Heart left ventricle (tissue), 16 donors: ENCODE results near the gene ADCY5. TPM values are rescaled to one million over a fixed set of nuclear protein-coding genes. Genes with fewer than 3 reads are reported as not detected.

Source experiments
- ATAC-seq, 4 donors: fragments of 200-7000 bp; cut with Tn5 transposase; one replicate each; pipeline ENCODE4 v1.9.1; 2020 to 2022; ENCODE audit warnings: moderate library complexity in 4 of 4, mild to moderate bottlenecking in 3 of 4, moderate number of reproducible peaks in 1 of 4
- DNase-seq, 5 donors: peaks; one replicate each; pipeline ENCODE4 v3.0.0-alpha.2; 2020
- H3K27ac ChIP-seq, 12 donors: fragments of 200-600 bp; sonication (generic) in 4 of 12; one replicate each; pipeline versions ENCODE4 v1.5.0 to v1.8.0; 2016 to 2022; ENCODE audit warnings: mild to moderate bottlenecking in 2 of 12
- H3K27me3 ChIP-seq, 9 donors: fragments of 200-600 bp; sonication (generic) in 2 of 9; one replicate each; pipeline versions ENCODE4 v1.5.1 to v1.8.0; 2016 to 2022; ENCODE audit warnings: mild to moderate bottlenecking in 3 of 9
- H3K36me3 ChIP-seq, 9 donors: fragments of 200-600 bp; sonication (generic) in 2 of 9; one replicate each; pipeline versions ENCODE4 v1.5.0 to v1.8.0; 2018 to 2022; ENCODE audit warnings: mild to moderate bottlenecking in 2 of 9
- H3K4me1 ChIP-seq, 12 donors: fragments of 200-600 bp; sonication (generic) in 4 of 12; one replicate each; pipeline versions ENCODE4 v1.5.0 to v1.8.0; 2016 to 2022; ENCODE audit warnings: mild to moderate bottlenecking in 3 of 12
- H3K4me3 ChIP-seq, 12 donors: fragments of 200-600 bp; sonication (generic) in 4 of 12; one replicate each; pipeline versions ENCODE4 v1.5.0 to v1.8.0; 2017 to 2022; ENCODE audit warnings: mild to moderate bottlenecking in 9 of 12, moderate library complexity in 4 of 12
- H3K9me3 ChIP-seq, 12 donors: fragments of 200-600 bp; sonication (generic) in 4 of 12; one replicate each; pipeline versions ENCODE4 v1.5.0 to v1.8.0; 2016 to 2022; ENCODE audit warnings: mild to moderate bottlenecking in 1 of 12
- CTCF ChIP-seq, 12 donors: fragments of 200-600 bp; sonication (generic) in 4 of 12; IDR thresholded peaks; one replicate each; pipeline versions ENCODE4 v1.5.0 to v1.8.0; 2018 to 2022; ENCODE audit warnings: antibody characterized with exemption in 12 of 12, mild to moderate bottlenecking in 5 of 12
- POLR2A ChIP-seq, 2 donors: fragments of 450-650 bp; IDR thresholded peaks; one replicate each; pipeline ENCODE4 v1.6.1; 2017; ENCODE audit warnings: antibody characterized with exemption in 2 of 2, mild to moderate bottlenecking in 2 of 2, moderate library complexity in 2 of 2
- WGBS, 4 donors: extraction: QIAGEN DNeasy Blood & Tissue Kit in 2 of 4; methylation state at CpG; one replicate each; pipeline versions ENCODE4 v1.1.5 to v1.1.7; 2013 to 2018; 5-methylcytosine and 5-hydroxymethylcytosine counted together
- intact Hi-C, 10 donors: fragments of 100-400 bp; cut with DNase I; formaldehyde crosslinking; loops; one replicate each; pipeline versions ENCODE4 v1.11.1 to v1.14.2; 2022
- polyA plus RNA-seq, 2 donors: library from polyadenylated mRNA; stranded (reverse); fragments of 200-250 nt; gene quantifications; one replicate each; pipeline ENCODE4 v1.2.3, GENCODE V29; 2013
- total RNA-seq, 9 donors: library from RNA; depleted of rRNA in 2 of 9; stranded (reverse); fragments of >200 nt in 2 of 9; fragmentation: NEBNext Ultra II Directional in 3 of 9; extraction: Animal tissue kit (Norgen Biotek cat#: 25700) in 3 of 9; gene quantifications; one replicate each; pipeline versions ENCODE4 v1.1.0 to v1.2.4, GENCODE V29; 2016 to 2023
- donor health status: ischemic (EF 13 %, LVEDD 7.1; RV severe dilation, severe dysfunction).
- donor health status: healthy with polysubstance abuse.
- donor health status: DM: no; HTN: yes; CAD: no.
- donor health status: DM: no; HTN: no; CAD: no.
- donor health status: ischemic (EF 25% LVEDD 6.9; RV normal size, moderate dysfunction).
- donor health status: ischemic (EF 25% LVEDD 5.7; RV mildly dilated, moderate dysfunction).
- donor health status: healthy.
- donor health status: DM: yes; HTN: yes; CAD: no.
- donor health status: ischemic (EF 35%, LVEDD 5.7; RV mildly dilated, moderate dysfunction).
- donor health status: nonischemic (EF 11% LVEDD 7.7; RV severe dilation, severe dysfunction).
- donor health status: DM: yes; HTN: yes; CAD: no.
- donor health status: PGD.
- donor health status: ischemic (EF 29% LVEDD 5.4; RV normal size, mild dysfunction).
- donor health status: nonischemic (EF 23%, LVEDD 6.1; RV moderate dilation, normal function).

Gene ADCY5
- total and polyA plus RNA-seq, 11 donors = 78.5 to 276 (median 167) TPM

- Histone ChIP-seq H3K27ac (no peak overlapping the region), H3K36me3 (no peaks in the 10 kb centered on the region), H3K4me3 (no peak overlapping the region), H3K4me1 (peaks cover 0 to 22% (median 3%) of the 10 kb centered on the region in 12 donors), H3K9me3 (no peaks in the 10 kb centered on the region), H3K27me3 (peaks cover 0 to 31% (median 1%) of the 10 kb centered on the region in 9 donors)
- ATAC-seq = no peak
- WGBS, 4 donors = 37 to 51% (median 48%) methylated on average over 3 of the region's 3 CpGs
- DNase-seq = no peak
- intact Hi-C loops = loop anchor here in 3 of 10 donors (5.0 to 10.0 kb wide), 2 partner anchors 34 to 101 kb away; no protein-coding TSS in a partner anchor
- TF ChIP-seq POLR2A (IDR thresholded peaks at IDR 0.05) (no peak), CTCF (IDR thresholded peaks at IDR 0.05) (no peak)
Observed at GRCh38 chr3:123453675-123454074, 4.8 kb upstream of the ADCY5 start.

- ATAC-seq = no peak
- TF ChIP-seq POLR2A (IDR thresholded peaks at IDR 0.05) = no peak
- no peak for TF ChIP-seq CTCF (IDR thresholded peaks at IDR 0.05)
- Histone ChIP-seq H3K4me1 (peaks cover 0 to 28% (median 4%) of the 10 kb centered on the region in 12 donors), H3K4me3 (no peak overlapping the region), H3K9me3 (no peaks in the 10 kb centered on the region), H3K36me3 (no peaks in the 10 kb centered on the region), H3K27ac (peak overlapping the region in 1 of 12 donors; percentile 97), H3K27me3 (peaks cover 0 to 46% (median 7%) of the 10 kb centered on the region in 9 donors)
- WGBS, 4 donors = 60 to 79% (median 75%) methylated on average over 4 of the region's 4 CpGs
- no peak for DNase-seq
- intact Hi-C loops = loop anchor here in 4 of 10 donors (2.0 to 10.0 kb wide), 3 partner anchors 36 to 104 kb away; no protein-coding TSS in a partner anchor
Observed at GRCh38 chr3:123451186-123451585, 2.3 kb upstream of the ADCY5 start.

GRCh38 chr3:123449997-123450604 lies 1.2 kb upstream of the ADCY5 start:
- intact Hi-C loops = loop anchor here in 9 of 10 donors (2.0 to 10.0 kb wide), 15 partner anchors 32 to 123 kb away; no protein-coding TSS in a partner anchor
- Histone ChIP-seq H3K27ac (peak overlapping the region in 11 of 12 donors; percentile 56 to 97 (median 94)), H3K27me3 (peaks cover 0 to 48% (median 7%) of the 10 kb centered on the region in 9 donors), H3K36me3 (no peaks in the 10 kb centered on the region), H3K4me1 (peaks cover 0 to 33% (median 5%) of the 10 kb centered on the region in 12 donors), H3K9me3 (no peaks in the 10 kb centered on the region), H3K4me3 (peak overlapping the region; percentile 61 to 92 (median 78))
- WGBS, 4 donors = 12 to 18% (median 12%) methylated on average over 24 to 33 of the region's 33 CpGs
- ATAC-seq (peak; percentile 27 to 50 (median 32)), DNase-seq (peak in 4 of 5 donors; percentile 51 to 58 (median 52))
- TF ChIP-seq POLR2A (IDR thresholded peaks at IDR 0.05) (no peak), CTCF (IDR thresholded peaks at IDR 0.05) (no peak)
